NCI-H2227 (cell line): Measurements from ENCODE around the gene FOXP2.
"Not testable (repeated sequence)": the region's sequence is repeated elsewhere in the genome, so short reads cannot be mapped to it uniquely, and the experiment has no call there.

Source experiments
- DNase-seq: peaks from one replicate; lab custom pipeline; 2025; ENCODE audit not compliant: unreplicated experiment; lab: John Stamatoyannopoulos, UW

Gene FOXP2

DNA sequence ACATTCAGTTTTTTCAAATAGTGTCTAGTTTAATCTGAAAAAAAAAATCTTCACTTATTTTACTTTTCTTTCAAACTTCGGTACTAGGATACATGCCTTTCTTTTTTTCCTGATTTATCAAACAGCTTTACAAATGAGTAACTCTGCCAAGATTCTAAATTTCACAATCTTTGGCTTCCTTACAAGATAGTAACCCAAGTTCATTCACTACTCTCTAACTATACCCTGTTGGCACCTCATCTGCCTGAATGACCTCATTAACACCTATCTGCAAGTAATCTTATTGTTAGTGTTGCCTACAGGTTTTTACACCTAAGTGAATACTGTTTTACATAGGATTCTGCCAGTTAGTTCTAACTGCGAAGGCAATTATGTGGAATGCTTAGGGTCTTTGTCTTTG, 159.8 kb downstream of the FOXP2 start:
- no peak for DNase-seq

DNA sequence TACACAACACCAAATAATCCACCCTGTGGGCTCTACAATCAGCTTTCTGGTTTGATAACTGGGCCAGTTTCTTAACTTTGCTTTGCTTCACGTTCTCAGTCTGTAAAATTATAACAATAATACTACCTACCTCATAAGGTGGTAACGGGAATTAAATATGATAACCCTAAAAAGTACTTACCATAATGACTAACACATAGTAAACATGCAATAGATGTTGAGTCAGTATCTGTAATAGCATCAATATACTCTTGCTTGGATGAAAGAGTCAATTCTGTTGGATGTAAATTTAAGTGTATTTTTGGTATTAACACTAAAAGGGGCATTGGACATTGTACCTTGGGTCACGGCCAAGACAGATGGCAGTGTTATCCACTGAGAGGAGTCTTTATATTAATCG, 160.5 kb downstream of the FOXP2 start:
- DNase-seq = no peak

GRCh38 chr7:114580963-114581362, 166.3 kb downstream of the FOXP2 start:
- DNase-seq = not testable (repeated sequence)

GRCh38 chr7:114588506-114588905, 173.9 kb downstream of the FOXP2 start:
- DNase-seq = no peak

- no peak for DNase-seq
Observed at GRCh38 chr7:114589436-114589835, 174.8 kb downstream of the FOXP2 start.

DNA sequence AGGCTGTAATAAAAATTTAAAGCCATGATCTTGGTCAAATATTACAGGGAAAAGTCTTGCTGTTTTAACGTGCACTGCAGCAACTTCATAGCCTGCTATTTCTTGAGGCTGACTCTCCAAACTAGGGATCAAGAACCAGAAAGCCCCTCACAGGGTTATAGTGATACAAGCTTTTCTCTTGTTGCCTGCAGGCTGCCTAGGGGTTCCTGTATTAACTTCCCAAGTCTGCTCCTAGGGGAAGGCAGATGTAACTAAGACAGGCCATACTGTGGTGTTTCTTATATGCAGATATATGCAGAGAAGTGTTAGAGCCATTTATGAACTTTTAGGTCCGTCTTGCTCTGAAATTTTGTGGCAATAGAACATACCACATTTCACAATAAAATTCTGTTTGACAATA, 175.7 kb downstream of the FOXP2 start:
- no peak for DNase-seq

- DNase-seq = no peak
Observed at GRCh38 chr7:114598946-114599345, 184.3 kb downstream of the FOXP2 start.

DNA sequence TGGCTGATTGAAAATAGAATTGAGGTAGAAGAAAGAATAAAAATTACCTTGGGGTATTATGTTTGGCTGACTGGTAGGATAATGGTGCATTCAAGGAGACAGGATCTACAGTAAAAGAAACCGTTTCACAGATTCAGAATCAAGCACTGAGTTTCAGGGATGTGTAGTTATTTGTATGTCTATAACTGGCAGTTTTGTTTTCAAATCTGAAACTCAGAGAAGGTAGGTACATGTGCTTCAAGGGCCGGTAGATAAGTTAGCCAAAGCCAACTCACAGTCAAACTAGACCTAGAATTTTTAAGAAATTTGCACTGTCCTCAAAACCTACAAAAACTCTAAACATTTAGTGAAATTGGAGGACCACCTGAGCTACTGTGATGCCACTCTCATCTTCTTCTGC, 191.5 kb downstream of the FOXP2 start:
- no peak for DNase-seq

DNA sequence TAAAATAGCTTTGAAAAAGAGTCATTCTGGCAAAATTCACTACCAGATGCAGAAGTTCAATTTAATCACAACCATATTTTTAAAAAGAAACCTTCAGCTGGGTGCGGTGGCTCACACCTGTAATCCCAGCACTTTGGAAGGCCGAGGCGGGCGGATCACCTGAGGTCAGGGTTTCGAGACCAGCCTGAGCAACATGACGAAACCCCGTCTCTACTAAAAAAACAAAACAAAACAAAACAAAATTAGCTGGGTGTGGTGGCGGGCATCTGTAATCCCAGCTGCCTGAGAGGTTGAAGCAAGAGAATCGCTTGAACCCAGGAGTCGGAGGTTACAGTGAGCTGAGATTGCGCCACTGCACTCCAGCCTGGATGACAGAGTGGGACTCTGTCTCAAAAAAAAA, 194.2 kb downstream of the FOXP2 start:
- DNase-seq = not testable (repeated sequence)

GRCh38 chr7:114620208-114620607, 205.6 kb downstream of the FOXP2 start:
- DNase-seq = no peak

GRCh38 chr7:114622221-114622620, 207.6 kb downstream of the FOXP2 start:
- no peak for DNase-seq

GRCh38 chr7:114623146-114623545, 208.5 kb downstream of the FOXP2 start:
- DNase-seq = no peak

DNA sequence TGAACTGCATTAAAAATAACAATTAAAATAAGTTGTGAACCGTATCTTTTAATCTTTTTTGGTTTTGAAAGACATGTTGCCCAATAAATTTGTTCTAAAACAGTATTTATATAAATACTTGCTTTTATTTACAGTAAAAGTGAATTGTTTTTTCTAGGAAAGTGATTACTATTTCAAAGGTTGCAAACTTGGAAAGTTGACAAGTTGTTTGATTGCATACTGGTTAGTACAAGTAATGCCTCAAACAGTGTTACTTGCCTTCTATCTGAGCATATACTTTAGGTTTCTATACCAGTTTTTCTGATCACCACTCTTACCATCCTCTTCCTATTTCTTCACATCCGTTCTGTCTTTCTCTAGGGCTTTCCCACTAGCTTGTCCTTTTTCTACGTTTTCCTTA, 212.6 kb downstream of the FOXP2 start:
- DNase-seq = no peak

- no peak for DNase-seq
Observed at GRCh38 chr7:114628362-114628761, 213.7 kb downstream of the FOXP2 start.

- no peak for DNase-seq
Observed at GRCh38 chr7:114629762-114630161, 215.1 kb downstream of the FOXP2 start.

GRCh38 chr7:114630201-114630990, 215.8 kb downstream of the FOXP2 start:
- DNase-seq = no peak

DNA sequence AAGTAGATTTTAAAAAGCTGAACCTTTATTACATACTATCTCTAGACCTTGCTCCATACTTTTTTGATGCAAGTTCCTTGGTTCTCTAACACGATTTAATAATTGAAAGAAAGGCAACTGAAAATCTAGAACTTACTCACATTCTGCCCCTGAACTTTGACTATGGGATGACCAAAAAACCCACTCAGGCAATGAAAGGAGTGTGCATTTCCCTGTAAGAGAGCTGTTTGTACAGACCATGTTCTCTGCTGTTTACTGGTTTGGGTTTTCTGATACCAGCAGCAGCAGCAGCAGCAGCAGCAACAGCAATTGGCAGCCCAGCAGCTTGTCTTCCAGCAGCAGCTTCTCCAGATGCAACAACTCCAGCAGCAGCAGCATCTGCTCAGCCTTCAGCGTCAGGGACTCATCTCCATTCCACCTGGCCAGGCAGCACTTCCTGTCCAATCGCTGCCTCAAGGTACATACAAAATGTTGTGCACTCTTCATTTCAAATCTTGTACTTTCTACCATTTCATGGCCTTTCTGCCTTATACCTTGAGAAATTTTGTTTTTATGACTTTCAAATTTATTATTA, 216.7 kb downstream of the FOXP2 start:
- DNase-seq = no peak

DNA sequence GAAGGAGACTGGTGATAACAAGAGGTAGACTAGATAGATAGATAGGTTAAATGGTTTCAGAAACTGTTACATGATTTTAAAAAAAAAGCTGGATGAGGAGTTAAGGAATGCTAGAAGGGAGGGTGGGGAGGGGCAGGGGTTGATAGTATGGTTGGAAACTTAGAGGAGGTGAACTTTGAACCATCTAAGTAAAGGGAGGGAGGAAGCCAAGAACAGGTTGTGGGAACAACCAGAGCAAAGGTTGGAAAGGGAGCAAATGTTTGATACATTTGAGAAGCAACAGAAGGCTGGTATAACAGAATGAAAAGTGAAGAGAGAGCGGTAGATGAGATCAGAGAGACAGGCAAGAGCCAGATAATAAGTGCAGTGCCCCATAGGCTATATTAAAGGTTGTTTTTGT, 224.8 kb downstream of the FOXP2 start:
- DNase-seq = no peak

- DNase-seq = no peak
Observed at GRCh38 chr7:114644455-114644854, 229.8 kb downstream of the FOXP2 start.

GRCh38 chr7:114645451-114645850, 230.8 kb downstream of the FOXP2 start:
- DNase-seq = no peak

DNA sequence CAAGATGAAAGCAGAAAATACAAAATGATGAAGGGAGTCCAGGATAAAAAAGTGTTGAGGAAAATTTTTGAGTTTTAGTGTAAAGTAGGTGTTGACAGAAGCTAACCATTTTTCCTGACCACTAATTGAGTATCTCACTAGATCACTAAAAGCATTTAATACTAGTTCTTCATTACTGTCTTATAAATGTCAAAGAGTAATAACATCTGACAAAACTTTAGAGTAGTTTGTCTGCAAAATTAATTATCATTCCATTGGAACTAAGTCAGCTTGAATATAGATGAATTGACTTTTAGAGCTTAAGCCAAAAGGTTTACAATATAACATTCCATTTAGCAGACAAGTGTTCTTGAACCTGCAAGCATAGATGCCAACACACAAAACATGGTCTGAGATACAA, 232.9 kb downstream of the FOXP2 start:
- DNase-seq = no peak

- DNase-seq = no peak
Observed at GRCh38 chr7:114648117-114648516, 233.5 kb downstream of the FOXP2 start.

DNA sequence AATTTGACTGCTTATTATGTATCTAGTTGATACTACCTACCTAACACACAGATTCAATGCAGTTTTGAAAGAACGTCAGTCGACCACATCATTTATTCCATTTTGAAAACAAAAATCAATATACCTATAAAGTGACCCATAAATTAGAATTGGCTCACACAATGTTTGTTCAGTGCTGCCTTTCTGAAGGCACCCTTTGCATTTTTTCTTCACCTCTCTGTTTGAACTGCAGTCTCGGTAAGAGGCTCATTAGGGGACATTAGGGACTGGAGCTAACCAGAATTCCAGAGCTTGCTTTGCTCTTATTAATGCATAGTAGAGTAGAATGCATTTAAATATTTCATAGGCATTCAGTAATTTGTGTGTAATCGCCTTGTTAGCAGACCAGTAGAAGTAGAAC, 234.1 kb downstream of the FOXP2 start:
- DNase-seq = no peak
